ENCODE results near the gene OR10X1.

The OR10X1 gene

GRCh38 chr1:158583962-158584361 lies 4.3 kb upstream of the OR10X1 start:
- H3K4me3 ChIP-seq (ENCODE audit: low read depth, low read length), result no peak overlapping the region
- no peak for TF ChIP-seq CTCF (IDR thresholded peaks at IDR 0.05; ENCODE audit: low read depth, low read length)

- H3K4me3 ChIP-seq (ENCODE audit: low read depth, low read length), result no peak overlapping the region
- TF ChIP-seq CTCF (IDR thresholded peaks at IDR 0.05; ENCODE audit: low read depth, low read length), result no peak
Observed at GRCh38 chr1:158577561-158577960, 2.1 kb downstream of the OR10X1 start.

- no peak for TF ChIP-seq CTCF (IDR thresholded peaks at IDR 0.05; ENCODE audit: low read depth, low read length)
- no peak overlapping the region for H3K4me3 ChIP-seq (ENCODE audit: low read depth, low read length)
Observed at GRCh38 chr1:158572226-158572625, 7.5 kb downstream of the OR10X1 start.

GRCh38 chr1:158570480-158570879 lies 9.2 kb downstream of the OR10X1 start, which contains the start of gene OR6P1:
TSS of gene OR6P1 (minus strand) at chr1:158570580. CDS start at chr1:158563604, 6,976 bp downstream.
- TF ChIP-seq CTCF (IDR thresholded peaks at IDR 0.05; ENCODE audit: low read depth, low read length), result no peak
- no peak within 1 kb of the TSS for H3K4me3 ChIP-seq (ENCODE audit: low read depth, low read length)

- no peak for TF ChIP-seq CTCF (IDR thresholded peaks at IDR 0.05; ENCODE audit: low read depth, low read length)
- no peak overlapping the region for H3K4me3 ChIP-seq (ENCODE audit: low read depth, low read length)
Observed at GRCh38 chr1:158564608-158565007, 15.1 kb downstream of the OR10X1 start.

- no peak overlapping the region for H3K4me3 ChIP-seq (ENCODE audit: low read depth, low read length)
- TF ChIP-seq CTCF (IDR thresholded peaks at IDR 0.05; ENCODE audit: low read depth, low read length), result no peak
Observed at GRCh38 chr1:158563853-158564252, 15.8 kb downstream of the OR10X1 start.

GRCh38 chr1:158559696-158560095 lies 20.0 kb downstream of the OR10X1 start:
- TF ChIP-seq CTCF (IDR thresholded peaks at IDR 0.05; ENCODE audit: low read depth, low read length), result no peak
- H3K4me3 ChIP-seq (ENCODE audit: low read depth, low read length), result no peak overlapping the region
